Globus pallidus (tissue), 1 donor: Measurements from ENCODE around the gene EDRF1.

Source experiments
- DNase-seq: peaks from one replicate; pipeline ENCODE4 v3.0.0-alpha.2; 2015; ENCODE audit warnings: low spot score

EDRF1 gene

DNA sequence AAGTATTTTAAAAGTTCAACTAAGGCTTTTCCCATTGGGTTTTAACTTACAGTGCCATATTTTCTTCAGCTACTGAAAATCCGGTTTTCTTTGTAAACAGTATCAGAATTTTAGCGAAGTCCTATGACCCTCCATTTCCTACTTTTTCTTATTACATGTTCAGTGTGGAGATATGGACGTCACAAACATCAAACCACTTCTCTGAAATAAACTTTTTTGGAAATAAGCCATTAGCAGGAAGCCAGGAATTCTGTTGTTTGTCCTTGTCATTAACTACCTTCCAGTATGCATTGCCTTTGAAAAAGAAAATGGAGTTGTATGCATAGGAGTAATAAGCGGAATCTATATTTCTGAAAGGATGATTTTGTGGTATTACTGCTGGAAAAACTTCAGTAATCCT lies 47.0 kb downstream of the EDRF1 start:
- no peak for DNase-seq

DNA sequence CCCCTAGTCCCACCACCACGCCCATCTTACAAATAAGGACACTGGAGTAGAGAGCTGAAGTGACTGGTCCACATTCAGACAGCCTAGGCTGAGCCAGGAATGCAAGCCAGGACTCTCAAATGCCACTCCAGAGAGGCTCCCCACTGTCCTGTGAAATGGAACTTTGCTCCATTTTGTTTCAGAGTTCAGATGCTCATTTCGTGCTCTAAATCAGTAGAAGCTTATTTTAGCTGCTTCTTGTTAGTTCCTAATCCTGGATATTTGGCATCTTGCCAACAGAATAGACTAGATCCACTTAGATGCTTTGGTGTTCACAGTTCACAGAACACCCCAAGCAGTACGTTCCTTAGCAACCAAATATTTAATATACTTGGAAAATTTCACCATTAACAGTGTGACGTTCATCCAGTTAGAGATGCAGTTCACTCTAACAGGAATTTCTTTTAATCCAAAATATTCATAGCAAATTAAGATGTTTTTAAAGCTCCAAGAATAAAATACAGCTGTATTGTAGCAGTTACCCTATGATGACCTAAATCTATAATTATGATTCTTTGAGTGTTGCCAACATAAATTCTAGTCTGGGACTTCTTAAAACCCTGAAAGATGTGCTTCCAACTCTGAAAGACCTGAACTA lies 48.8 kb downstream of the EDRF1 start:
- peak; percentile 19 for DNase-seq

DNA sequence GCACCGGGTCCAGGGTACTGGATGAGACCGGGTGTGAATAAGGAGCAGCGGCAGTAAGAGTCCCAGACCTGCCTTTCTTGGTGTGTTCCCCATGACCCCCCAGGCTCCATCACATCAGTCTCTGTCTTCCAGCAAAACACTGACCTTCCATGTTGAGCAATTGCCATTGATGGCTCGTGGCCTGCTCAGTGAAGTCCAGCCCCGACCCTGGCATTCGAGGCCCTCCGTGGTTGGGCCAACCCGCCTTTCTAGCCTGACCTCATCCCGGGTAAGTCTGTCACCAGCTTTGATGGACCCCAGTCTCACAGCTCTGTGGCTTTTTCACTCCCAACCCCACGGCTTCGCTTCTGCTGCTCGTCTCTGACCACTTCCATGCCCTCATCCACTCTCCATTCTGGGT lies 49.7 kb downstream of the EDRF1 start:
- DNase-seq, result no peak

- no peak for DNase-seq
Observed at GRCh38 chr10:125770844-125771243, 51.3 kb downstream of the EDRF1 start.

- DNase-seq, result no peak
Observed at GRCh38 chr10:125772112-125772863, 52.8 kb downstream of the EDRF1 start.

DNA sequence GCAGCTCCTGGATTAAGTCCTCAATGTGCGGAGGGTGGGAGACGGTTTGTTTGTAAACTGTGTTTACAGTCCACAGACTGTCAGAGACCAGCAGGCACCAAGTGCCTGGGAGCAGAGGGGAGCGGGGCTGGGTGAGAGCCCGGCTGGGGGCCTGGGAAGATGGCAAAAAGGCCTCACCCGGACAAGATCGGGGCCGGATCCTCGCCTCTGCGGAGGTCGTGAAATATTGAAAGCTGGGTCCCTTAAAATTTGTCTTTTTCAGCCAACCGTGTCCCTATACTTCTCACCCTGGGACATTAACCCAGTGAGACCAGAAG lies 53.3 kb downstream of the EDRF1 start:
- DNase-seq, result no peak

- DNase-seq, result no peak
Observed at GRCh38 chr10:125773687-125774543, 54.4 kb downstream of the EDRF1 start.

DNA sequence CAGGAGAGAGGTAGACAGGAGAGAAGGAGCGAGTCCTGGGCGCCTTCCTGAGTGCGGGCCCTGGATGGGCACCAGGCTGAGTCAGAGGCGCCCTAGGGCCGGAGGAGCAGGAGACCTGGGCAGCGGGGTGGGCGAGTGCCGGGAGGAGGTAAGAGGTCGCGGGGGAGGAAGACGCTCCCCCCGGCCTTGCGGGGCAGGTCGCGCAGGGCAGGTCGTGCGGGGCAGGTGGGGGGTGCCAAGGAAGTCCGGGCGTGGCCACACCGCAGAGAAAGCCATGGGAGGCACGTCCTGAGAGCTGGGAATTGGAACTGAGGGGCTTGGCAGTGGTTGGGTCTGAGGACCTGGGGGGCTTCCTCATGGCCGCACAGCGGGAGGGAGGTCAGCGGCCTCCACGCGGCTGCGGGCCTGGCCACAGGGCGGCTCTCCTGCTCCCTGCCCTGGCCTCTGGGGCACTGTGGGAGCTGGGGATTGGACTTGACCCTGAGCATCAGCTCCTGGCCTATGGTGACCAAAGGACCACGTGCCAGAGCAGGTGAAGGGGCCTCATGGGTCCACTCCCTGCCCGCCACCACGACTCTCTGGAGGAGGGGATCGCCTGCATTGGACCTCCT lies 55.2 kb downstream of the EDRF1 start:
- no peak for DNase-seq

- no peak for DNase-seq
Observed at GRCh38 chr10:125775491-125776106, 56.1 kb downstream of the EDRF1 start, which contains the start of gene MMP21. Gene MMP21 (minus strand): TSS chr10:125775821. CDS start chr10:125775821, 0 bp downstream.

GRCh38 chr10:125777806-125778205 lies 58.3 kb downstream of the EDRF1 start:
- no peak for DNase-seq

- no peak for DNase-seq
Observed at GRCh38 chr10:125778556-125778955, 59.0 kb downstream of the EDRF1 start.

GRCh38 chr10:125779403-125780327 lies 60.2 kb downstream of the EDRF1 start:
- no peak for DNase-seq

DNA sequence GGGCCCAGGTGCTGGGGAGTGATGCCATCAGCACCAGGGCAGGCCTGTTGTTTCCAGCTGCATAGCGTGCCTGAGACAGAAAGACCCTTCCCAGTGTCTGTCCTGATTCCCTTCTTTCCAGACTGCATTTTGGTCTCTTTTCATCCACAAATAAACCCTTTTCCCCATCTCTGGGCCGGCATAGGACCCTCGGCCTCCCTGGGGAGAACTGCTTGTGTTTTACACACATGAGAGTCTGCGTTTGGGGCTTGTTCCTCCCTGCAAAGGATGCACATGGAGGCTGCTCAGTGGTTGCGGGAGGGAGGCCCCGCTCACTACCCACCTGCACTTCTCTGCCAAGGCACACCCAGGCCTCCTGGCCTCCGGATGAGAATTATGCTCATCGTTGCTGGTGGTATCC lies 61.9 kb downstream of the EDRF1 start:
- no peak for DNase-seq

GRCh38 chr10:125782054-125782453 lies 62.5 kb downstream of the EDRF1 start:
- DNase-seq, result no peak

DNA sequence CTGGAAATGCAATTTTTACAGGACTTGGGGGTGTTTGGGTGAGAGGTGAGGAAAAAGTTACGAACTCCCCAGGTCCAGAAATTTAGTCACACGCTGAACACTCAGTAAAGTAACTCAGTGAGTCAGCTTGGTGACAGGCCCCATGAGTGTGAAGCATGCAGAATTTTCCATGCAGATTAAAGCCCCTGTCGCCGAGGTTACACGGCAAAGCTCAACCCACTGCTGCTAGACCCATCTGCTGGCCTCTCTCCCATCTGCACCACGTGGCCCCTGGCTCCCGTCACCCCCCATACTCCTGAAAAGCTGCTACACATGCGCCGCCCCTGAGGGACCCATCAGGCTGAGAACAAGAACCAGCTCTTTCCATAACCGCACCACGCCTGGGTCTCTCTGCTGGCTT lies 63.1 kb downstream of the EDRF1 start:
- no peak for DNase-seq

GRCh38 chr10:125783408-125783807 lies 63.9 kb downstream of the EDRF1 start:
- no peak for DNase-seq

GRCh38 chr10:125783957-125784356 lies 64.4 kb downstream of the EDRF1 start:
- no peak for DNase-seq

DNA sequence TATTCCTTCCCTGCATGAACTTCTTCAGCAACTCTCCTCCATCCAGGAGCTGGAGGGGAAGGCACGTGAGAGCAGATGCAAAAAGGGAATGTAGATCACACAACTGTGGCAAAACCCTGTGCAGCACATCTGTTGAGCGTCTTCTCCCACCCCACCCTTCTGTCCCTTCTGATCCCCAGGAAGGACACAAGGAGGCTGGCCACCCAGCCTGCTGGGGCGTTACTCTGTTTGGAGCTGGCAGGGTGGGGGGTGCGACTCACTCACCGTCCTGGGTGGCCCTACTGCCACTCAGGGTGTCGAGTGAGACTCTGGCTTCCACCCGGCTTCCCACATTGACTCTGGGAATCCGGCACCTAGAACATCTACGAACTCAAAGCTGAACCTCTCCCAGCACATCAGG lies 66.3 kb downstream of the EDRF1 start:
- DNase-seq, result no peak

DNA sequence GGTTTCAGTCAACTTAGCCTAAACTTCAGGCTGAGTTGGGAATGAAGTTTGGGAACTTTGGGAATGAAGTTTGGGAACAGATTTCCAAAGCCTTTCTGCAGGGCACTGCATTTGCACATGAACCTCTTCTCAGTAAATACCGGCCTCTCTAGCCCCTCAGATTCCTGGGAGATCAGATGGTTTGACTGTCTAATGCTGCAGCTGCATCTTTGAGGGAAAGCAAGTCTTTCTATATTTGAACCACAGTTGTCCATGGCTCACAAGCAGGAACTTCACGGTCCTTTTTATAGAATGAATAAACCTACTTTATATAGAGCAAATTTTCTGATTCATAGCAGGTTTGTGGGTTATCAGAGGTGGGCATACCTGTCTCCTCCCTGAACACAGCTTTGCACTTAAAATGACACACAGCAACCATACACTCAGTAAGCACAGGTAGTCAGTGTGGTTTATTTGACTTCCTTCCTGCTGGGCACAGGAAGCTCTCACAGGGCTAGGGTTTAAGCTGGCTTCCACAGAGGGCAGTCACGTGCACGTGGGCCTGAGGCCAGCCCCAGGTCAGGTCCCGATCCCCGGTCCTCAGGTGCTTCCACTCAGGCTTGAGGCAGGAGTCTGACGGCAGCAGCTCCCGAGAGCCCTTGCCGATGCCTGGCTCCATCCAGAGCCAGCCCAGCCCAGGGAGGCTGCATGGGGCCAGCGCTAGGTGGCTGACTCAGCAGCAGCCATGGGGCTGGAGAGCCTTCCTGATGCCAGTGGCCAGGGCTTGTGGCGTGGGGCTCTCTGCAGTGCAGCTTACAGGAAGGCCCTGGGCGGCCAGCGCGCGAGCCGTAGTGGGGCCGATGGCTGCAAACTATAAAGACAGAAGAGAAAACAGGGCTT lies 68.9 kb downstream of the EDRF1 start:
- no peak for DNase-seq
